ENCODE measurements around the gene NUDCD3.

The NUDCD3 gene

GRCh38 chr7:44353668-44354067 lies 136.8 kb downstream of the NUDCD3 start:
- Histone ChIP-seq H2AFZ (ENCODE audit: low read length) (no peak overlapping the region), H3K79me2 (ENCODE audit: insufficient read depth, low read length) (no peaks in the 10 kb centered on the region), H3K4me3 (ENCODE audit: low read length, poor library complexity, severe bottlenecking) (no peak overlapping the region)

GRCh38 chr7:44348851-44349781 lies 141.3 kb downstream of the NUDCD3 start:
- Histone ChIP-seq H4K20me1 (ENCODE audit: insufficient read depth, low read length, poor library complexity, severe bottlenecking) (no peaks in the 10 kb centered on the region), H3K36me3 (ENCODE audit: insufficient read depth, low read length) (no peaks in the 10 kb centered on the region), H3F3A (ENCODE audit: low read depth) (no peaks in the 10 kb centered on the region), H3K9me3 (ENCODE audit: insufficient read depth, low read depth, low read length) (peaks cover 4% of the 10 kb centered on the region; the same call in 1 of the 2 replicates), H3K4me1 (ENCODE audit: insufficient read depth, low read length, poor library complexity, severe bottlenecking) (no peaks in the 10 kb centered on the region), H3K9ac (ENCODE audit: low read depth, low read length, poor library complexity, severe bottlenecking) (no peak overlapping the region), H2AFZ (ENCODE audit: low read length) (no peak overlapping the region), H3K9me2 (replicated peaks; ENCODE audit: low read depth, low read length) (no peaks in the 10 kb centered on the region), H3K79me2 (ENCODE audit: insufficient read depth, low read length) (no peaks in the 10 kb centered on the region), H3K4me3 (ENCODE audit: low read length, poor library complexity, severe bottlenecking) (no peak overlapping the region), H3K4me2 (ENCODE audit: low read depth, low read length, poor library complexity, severe bottlenecking) (no peak overlapping the region), H3K27me3 (ENCODE audit: insufficient read depth, low read length, poor library complexity, severe bottlenecking) (no peaks in the 10 kb centered on the region)
- no peak for TF ChIP-seq CTCF (conservative IDR thresholded peaks at IDR 0.05; ENCODE audit: low read length)
- no peak for TF ChIP-seq EZH2phosphoT487 (IDR thresholded peaks at IDR 0.05; ENCODE audit: borderline replicate concordance)

More at GRCh38 chr7:44353668-44354067, 136.8 kb downstream of the NUDCD3 start:
- no peaks in the 10 kb centered on the region for H3K9me2 ChIP-seq (replicated peaks; ENCODE audit: low read depth, low read length)
- no peak overlapping the region for H3K4me2 ChIP-seq (ENCODE audit: low read depth, low read length, poor library complexity, severe bottlenecking)
- no peaks in the 10 kb centered on the region for H4K20me1 ChIP-seq (ENCODE audit: insufficient read depth, low read length, poor library complexity, severe bottlenecking)
- no peak for TF ChIP-seq EZH2phosphoT487 (IDR thresholded peaks at IDR 0.05; ENCODE audit: borderline replicate concordance)
- no peak for TF ChIP-seq CTCF (conservative IDR thresholded peaks at IDR 0.05; ENCODE audit: low read length)
- H3K36me3 ChIP-seq (ENCODE audit: insufficient read depth, low read length) = no peaks in the 10 kb centered on the region
- no peak overlapping the region for H3K9ac ChIP-seq (ENCODE audit: low read depth, low read length, poor library complexity, severe bottlenecking)
- no peaks in the 10 kb centered on the region for H3F3A ChIP-seq (ENCODE audit: low read depth)
- H3K27me3 ChIP-seq (ENCODE audit: insufficient read depth, low read length, poor library complexity, severe bottlenecking) = no peaks in the 10 kb centered on the region
- H3K9me3 ChIP-seq (ENCODE audit: insufficient read depth, low read depth, low read length) = peaks cover 4% of the 10 kb centered on the region; the same call in 1 of the 2 replicates
- H3K4me1 ChIP-seq (ENCODE audit: insufficient read depth, low read length, poor library complexity, severe bottlenecking) = no peaks in the 10 kb centered on the region

GRCh38 chr7:44348300-44348699 lies 142.2 kb downstream of the NUDCD3 start:
- peaks cover 4% of the 10 kb centered on the region; the same call in 1 of the 2 replicates for H3K9me3 ChIP-seq (ENCODE audit: insufficient read depth, low read depth, low read length)
- no peak overlapping the region for H3K9ac ChIP-seq (ENCODE audit: low read depth, low read length, poor library complexity, severe bottlenecking)
- no peak overlapping the region for H3K4me2 ChIP-seq (ENCODE audit: low read depth, low read length, poor library complexity, severe bottlenecking)
- H3K9me2 ChIP-seq (replicated peaks; ENCODE audit: low read depth, low read length) = no peaks in the 10 kb centered on the region
- H3F3A ChIP-seq (ENCODE audit: low read depth) = no peaks in the 10 kb centered on the region
- TF ChIP-seq CTCF (conservative IDR thresholded peaks at IDR 0.05; ENCODE audit: low read length) (peak; percentile 66), EZH2phosphoT487 (IDR thresholded peaks at IDR 0.05; ENCODE audit: borderline replicate concordance) (no peak)
- no peak overlapping the region for H2AFZ ChIP-seq (ENCODE audit: low read length)
- no peaks in the 10 kb centered on the region for H3K4me1 ChIP-seq (ENCODE audit: insufficient read depth, low read length, poor library complexity, severe bottlenecking)
- no peaks in the 10 kb centered on the region for H3K36me3 ChIP-seq (ENCODE audit: insufficient read depth, low read length)
- no peaks in the 10 kb centered on the region for H4K20me1 ChIP-seq (ENCODE audit: insufficient read depth, low read length, poor library complexity, severe bottlenecking)
- H3K27me3 ChIP-seq (ENCODE audit: insufficient read depth, low read length, poor library complexity, severe bottlenecking) = no peaks in the 10 kb centered on the region
- no peak overlapping the region for H3K4me3 ChIP-seq (ENCODE audit: low read length, poor library complexity, severe bottlenecking)
- H3K79me2 ChIP-seq (ENCODE audit: insufficient read depth, low read length) = no peaks in the 10 kb centered on the region
